ENCODE measurements around the gene GLRA3. TPM values are rescaled to one million over a fixed set of nuclear protein-coding genes. Genes with fewer than 3 reads are reported as not detected.

Gene GLRA3
- total RNA-seq, 1 donor from 2014 or later, result not detected

DNA sequence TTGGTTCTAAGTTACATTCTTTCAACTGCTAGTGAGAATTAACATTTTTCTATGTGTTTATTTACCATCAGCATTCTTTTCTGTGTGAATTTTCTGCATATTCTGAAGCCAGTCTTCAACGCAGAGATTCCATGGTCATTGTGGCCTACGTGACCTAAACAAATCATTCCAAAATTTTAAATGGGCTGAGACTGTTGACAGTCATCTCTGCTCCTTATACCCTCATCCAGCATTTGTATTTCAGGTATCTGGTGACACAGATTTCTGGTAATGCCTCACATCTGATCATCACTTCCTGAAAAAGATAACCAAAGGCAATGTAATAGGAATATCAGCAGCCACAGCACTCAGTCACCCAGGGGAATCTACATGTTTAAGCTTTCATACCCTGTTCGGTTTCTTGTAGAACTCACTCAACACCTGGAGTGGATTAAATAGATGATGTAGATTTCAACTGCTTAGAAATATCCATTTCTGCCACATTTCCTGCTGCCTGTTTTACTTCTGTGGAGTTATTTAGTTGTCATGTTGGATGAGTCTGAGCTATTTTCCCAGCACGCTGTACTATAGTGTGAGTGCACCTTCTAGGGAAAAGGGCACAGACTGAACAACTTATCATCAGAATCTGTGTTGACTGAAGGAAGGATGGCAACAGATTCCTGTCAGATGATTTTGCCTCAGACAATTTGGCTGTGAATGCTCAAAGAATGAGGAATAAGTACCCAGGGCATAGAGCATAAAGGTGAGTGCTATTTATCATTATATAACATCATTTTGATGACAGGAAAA is 233.7 kb downstream of the GLRA3 start:
- Mint-ChIP-seq H3K27me3 (ENCODE audit: insufficient read depth, low read depth) (no peaks in the 10 kb centered on the region), H3K4me3 (no peak overlapping the region), H3K9me3 (no peaks in the 10 kb centered on the region), H3K36me3 (no peaks in the 10 kb centered on the region), H3K4me1 (peaks cover 9% of the 10 kb centered on the region), H3K27ac (no peak overlapping the region)
- no peaks in the 10 kb centered on the region for H3K9me3 ChIP-seq (ENCODE audit: low read depth)
- H3K27ac ChIP-seq, result no peak overlapping the region
- H3K79me2 ChIP-seq (ENCODE audit: low read depth), result no peaks in the 10 kb centered on the region
- H3K4me1 ChIP-seq, result no peaks in the 10 kb centered on the region
- H3K27me3 ChIP-seq, result no peaks in the 10 kb centered on the region
- DNase-seq (ENCODE audit: low spot score), result no peak
- no peak overlapping the region for H3K4me3 ChIP-seq
- H3K36me3 ChIP-seq, result no peaks in the 10 kb centered on the region
- H4K20me1 ChIP-seq (ENCODE audit: low read depth), result no peaks in the 10 kb centered on the region
- H2AFZ ChIP-seq (replicated peaks), result no peak overlapping the region
- H3K9ac ChIP-seq, result no peak overlapping the region
- no peak overlapping the region for H3K4me2 ChIP-seq
- no peak for TF ChIP-seq EZH2 (IDR thresholded peaks at IDR 0.05)
- TF ChIP-seq EZH2phosphoT487 (IDR thresholded peaks at IDR 0.05), result no peak
- TF ChIP-seq, protein P1, sequence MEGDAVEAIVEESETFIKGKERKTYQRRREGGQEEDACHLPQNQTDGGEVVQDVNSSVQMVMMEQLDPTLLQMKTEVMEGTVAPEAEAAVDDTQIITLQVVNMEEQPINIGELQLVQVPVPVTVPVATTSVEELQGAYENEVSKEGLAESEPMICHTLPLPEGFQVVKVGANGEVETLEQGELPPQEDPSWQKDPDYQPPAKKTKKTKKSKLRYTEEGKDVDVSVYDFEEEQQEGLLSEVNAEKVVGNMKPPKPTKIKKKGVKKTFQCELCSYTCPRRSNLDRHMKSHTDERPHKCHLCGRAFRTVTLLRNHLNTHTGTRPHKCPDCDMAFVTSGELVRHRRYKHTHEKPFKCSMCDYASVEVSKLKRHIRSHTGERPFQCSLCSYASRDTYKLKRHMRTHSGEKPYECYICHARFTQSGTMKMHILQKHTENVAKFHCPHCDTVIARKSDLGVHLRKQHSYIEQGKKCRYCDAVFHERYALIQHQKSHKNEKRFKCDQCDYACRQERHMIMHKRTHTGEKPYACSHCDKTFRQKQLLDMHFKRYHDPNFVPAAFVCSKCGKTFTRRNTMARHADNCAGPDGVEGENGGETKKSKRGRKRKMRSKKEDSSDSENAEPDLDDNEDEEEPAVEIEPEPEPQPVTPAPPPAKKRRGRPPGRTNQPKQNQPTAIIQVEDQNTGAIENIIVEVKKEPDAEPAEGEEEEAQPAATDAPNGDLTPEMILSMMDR (IDR thresholded peaks at IDR 0.05), result no peak
- H3F3A ChIP-seq (ENCODE audit: low read depth), result no peaks in the 10 kb centered on the region

DNA sequence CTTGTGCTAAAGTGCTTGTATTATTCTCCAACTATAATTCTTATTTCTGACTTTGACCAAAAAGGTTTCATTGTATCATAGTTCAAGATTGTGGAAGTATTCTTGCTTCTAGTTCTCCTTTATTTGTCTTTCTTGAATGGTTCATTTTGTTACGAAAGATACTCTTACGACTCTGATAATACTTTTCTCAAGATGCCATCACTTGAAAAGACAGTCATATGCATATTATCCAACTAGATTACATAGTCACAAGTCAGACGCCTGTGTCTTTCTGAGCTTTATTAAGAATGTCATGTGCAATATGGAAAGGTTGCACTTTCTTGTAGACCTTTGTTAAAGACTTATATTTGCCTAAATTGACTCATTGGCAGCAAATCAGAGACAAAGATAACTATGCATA is 235.3 kb downstream of the GLRA3 start:
- no peak for DNase-seq (ENCODE audit: low spot score)
- Histone ChIP-seq H3K4me2 (no peak overlapping the region), H3K9me3 (ENCODE audit: low read depth) (no peaks in the 10 kb centered on the region), H3K27me3 (no peaks in the 10 kb centered on the region), H3K4me1 (no peaks in the 10 kb centered on the region), H3F3A (ENCODE audit: low read depth) (no peaks in the 10 kb centered on the region), H3K27ac (no peak overlapping the region), H3K79me2 (ENCODE audit: low read depth) (no peaks in the 10 kb centered on the region), H2AFZ (replicated peaks) (no peak overlapping the region), H4K20me1 (ENCODE audit: low read depth) (no peaks in the 10 kb centered on the region), H3K4me3 (no peak overlapping the region), H3K9ac (no peak overlapping the region), H3K36me3 (no peaks in the 10 kb centered on the region)
- H3K9me3 Mint-ChIP-seq, result no peaks in the 10 kb centered on the region
- no peak overlapping the region for H3K27ac Mint-ChIP-seq
- H3K4me1 Mint-ChIP-seq, result peaks cover 10% of the 10 kb centered on the region
- TF ChIP-seq, protein P1 (IDR thresholded peaks at IDR 0.05), result no peak
- no peak for TF ChIP-seq EZH2phosphoT487 (IDR thresholded peaks at IDR 0.05)
- no peaks in the 10 kb centered on the region for H3K36me3 Mint-ChIP-seq
- no peak overlapping the region for H3K4me3 Mint-ChIP-seq
- H3K27me3 Mint-ChIP-seq (ENCODE audit: insufficient read depth, low read depth), result no peaks in the 10 kb centered on the region

DNA sequence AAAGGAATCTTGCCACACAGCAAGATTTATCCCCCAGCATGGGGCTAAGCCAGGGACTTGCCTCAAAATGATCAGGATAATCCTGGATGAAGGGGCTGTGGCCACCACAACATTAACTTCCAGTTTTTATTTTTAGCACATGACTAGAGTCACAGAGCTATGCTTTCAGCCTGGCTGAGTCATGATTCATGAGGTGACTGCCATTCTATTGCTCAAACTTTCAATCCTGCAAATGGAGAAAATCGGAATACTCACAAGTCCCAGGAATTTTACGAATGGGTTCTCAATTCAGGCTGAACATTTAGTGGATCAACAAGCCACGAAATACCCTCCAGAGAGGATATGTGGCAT is 236.1 kb downstream of the GLRA3 start:
- Histone ChIP-seq H3K4me3 (no peak overlapping the region), H2AFZ (replicated peaks) (no peak overlapping the region), H3K27me3 (no peaks in the 10 kb centered on the region), H3K4me1 (no peaks in the 10 kb centered on the region), H3K79me2 (ENCODE audit: low read depth) (no peaks in the 10 kb centered on the region), H3K36me3 (no peaks in the 10 kb centered on the region), H3K9ac (no peak overlapping the region), H3K27ac (no peak overlapping the region), H4K20me1 (ENCODE audit: low read depth) (no peaks in the 10 kb centered on the region), H3F3A (ENCODE audit: low read depth) (no peaks in the 10 kb centered on the region), H3K9me3 (ENCODE audit: low read depth) (no peaks in the 10 kb centered on the region), H3K4me2 (no peak overlapping the region)
- Mint-ChIP-seq H3K27ac (no peak overlapping the region), H3K4me1 (peaks cover 10% of the 10 kb centered on the region), H3K36me3 (no peaks in the 10 kb centered on the region), H3K9me3 (no peaks in the 10 kb centered on the region), H3K27me3 (ENCODE audit: insufficient read depth, low read depth) (no peaks in the 10 kb centered on the region), H3K4me3 (no peak overlapping the region)
- DNase-seq (ENCODE audit: low spot score), result no peak
- TF ChIP-seq EZH2phosphoT487 (IDR thresholded peaks at IDR 0.05), result no peak
- no peak for TF ChIP-seq EZH2 (IDR thresholded peaks at IDR 0.05)
- TF ChIP-seq, protein P1 (IDR thresholded peaks at IDR 0.05), result no peak

Data from neural progenitor cell (in vitro differentiated cells).